ENCODE data around the gene BABAM1. TPM values are rescaled to one million over a fixed set of nuclear protein-coding genes. Genes with fewer than 3 reads are reported as not detected.
A peak's percentile ranks its signal among the peaks of the same experiment; 100 is the strongest.

The BABAM1 gene
- total and polyA plus RNA-seq, 7 donors: 71.4 to 101 (median 90.0) TPM

GRCh38 chr19:17260842-17261325 is 6.4 kb upstream of the BABAM1 start:
- Histone ChIP-seq H3K27me3 (no peaks in the 10 kb centered on the region), H3K27ac (no peak overlapping the region), H3K36me3 (no peaks in the 10 kb centered on the region), H3K4me1 (no peaks in the 10 kb centered on the region), H3K9me3 (peaks cover 0 to 5% (median 0%) of the 10 kb centered on the region in 4 donors), H3K4me3 (no peak overlapping the region)
- TF ChIP-seq POLR2AphosphoS5 (IDR thresholded peaks at IDR 0.05): peak in 1 of 4 donors; percentile 10
- no peak for TF ChIP-seq POLR2A (IDR thresholded peaks at IDR 0.05)
- TF ChIP-seq CTCF (IDR thresholded peaks at IDR 0.05): peak; percentile 79 to 87 (median 80)
- peak; percentile 89 for DNase-seq
- intact Hi-C loops (cut with DNase I): no loop called here
- 8 to 23% methylated on average over 15 of the region's 15 CpGs for WGBS, 2 donors

- TF ChIP-seq EP300 (IDR thresholded peaks at IDR 0.05) (no peak), POLR2AphosphoS5 (IDR thresholded peaks at IDR 0.05) (no peak), POLR2A (IDR thresholded peaks at IDR 0.05) (no peak), CTCF (IDR thresholded peaks at IDR 0.05) (no peak)
Observed at GRCh38 chr19:17262557-17262956, 4.7 kb upstream of the BABAM1 start.

DNA sequence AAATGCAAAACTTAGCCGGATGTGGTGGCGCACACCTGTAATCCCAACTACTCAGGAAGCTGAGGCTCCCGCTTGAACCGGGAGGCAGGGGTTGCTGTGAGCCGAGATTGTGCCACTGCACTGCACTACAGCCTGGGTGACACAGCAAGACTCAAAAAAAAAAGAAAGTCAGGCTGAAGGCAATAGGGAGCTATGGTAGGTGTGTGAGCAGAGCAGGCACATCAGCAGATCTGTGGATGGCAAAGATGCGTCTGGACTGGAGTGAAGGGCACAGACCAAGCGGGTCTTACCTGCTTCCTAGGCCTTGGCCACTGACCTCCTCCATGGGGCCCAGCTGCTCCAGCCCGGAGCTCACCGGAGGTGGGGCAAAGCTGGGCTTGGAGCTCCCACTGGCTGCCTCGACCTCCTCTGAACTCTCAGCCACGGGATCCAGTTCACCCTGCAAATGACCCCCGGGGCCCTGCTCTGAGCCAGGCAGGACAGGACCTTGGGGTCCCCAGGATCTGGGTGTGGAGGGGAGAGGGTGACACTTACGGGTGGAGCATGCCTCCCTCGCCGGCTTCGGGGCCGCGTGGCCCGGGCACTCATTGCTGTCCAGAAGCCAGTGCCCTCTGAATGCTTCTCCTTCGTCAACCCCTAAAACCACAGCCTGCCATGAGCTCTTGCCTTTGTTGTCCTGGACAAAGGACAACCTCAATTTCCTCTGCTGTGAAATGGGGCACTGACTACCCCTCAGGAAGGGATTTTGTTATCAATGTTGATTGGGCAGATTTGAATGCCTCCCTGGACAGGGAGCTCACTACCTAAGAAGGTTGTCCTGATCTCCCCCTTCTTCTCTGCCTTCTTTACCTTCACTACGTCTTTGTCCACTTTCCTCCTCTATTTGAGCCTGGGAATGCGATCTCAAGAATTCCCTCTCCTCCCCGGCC is 3.3 kb upstream of the BABAM1 start:
- 84 to 87% methylated on average over 23 of the region's 23 CpGs for WGBS, 2 donors
- Histone ChIP-seq H3K4me3 (peak overlapping the region in 3 of 4 donors; percentile 12 to 25 (median 24)), H3K36me3 (peaks cover 0 to 5% (median 2%) of the 10 kb centered on the region in 4 donors), H3K27me3 (no peaks in the 10 kb centered on the region), H3K9me3 (peaks cover 0 to 5% (median 0%) of the 10 kb centered on the region in 4 donors), H3K4me1 (peaks cover 0 to 13% (median 11%) of the 10 kb centered on the region in 4 donors), H3K27ac (peak overlapping the region in 1 of 4 donors; percentile 60)
- TF ChIP-seq CTCF (IDR thresholded peaks at IDR 0.05) (no peak), EP300 (IDR thresholded peaks at IDR 0.05) (no peak), POLR2A (IDR thresholded peaks at IDR 0.05) (no peak), POLR2AphosphoS5 (IDR thresholded peaks at IDR 0.05) (no peak)
- intact Hi-C loops (cut with DNase I): no loop called here
- DNase-seq: no peak

More at GRCh38 chr19:17262557-17262956, 4.7 kb upstream of the BABAM1 start:
- H3K9me3 ChIP-seq: peaks cover 0 to 5% (median 0%) of the 10 kb centered on the region in 4 donors
- no peaks in the 10 kb centered on the region for H3K27me3 ChIP-seq
- intact Hi-C loops (cut with DNase I): no loop called here
- no peak overlapping the region for H3K4me3 ChIP-seq
- H3K4me1 ChIP-seq: peaks cover 0 to 1% (median 0%) of the 10 kb centered on the region in 4 donors
- no peak overlapping the region for H3K27ac ChIP-seq
- H3K36me3 ChIP-seq: no peaks in the 10 kb centered on the region
- DNase-seq: no peak
- WGBS, 2 donors: 84 to 91% methylated on average over 16 of the region's 16 CpGs

- Histone ChIP-seq H3K27me3 (no peaks in the 10 kb centered on the region), H3K9me3 (peaks cover 0 to 3% (median 0%) of the 10 kb centered on the region in 4 donors), H3K4me1 (peaks cover 0 to 13% (median 11%) of the 10 kb centered on the region in 4 donors), H3K27ac (peak within 1 kb of the TSS in 2 of 4 donors; percentile 9 to 60), H3K4me3 (peak within 1 kb of the TSS in 3 of 4 donors; percentile 12 to 25 (median 24)), H3K36me3 (peaks cover 0 to 11% (median 2%) of the 10 kb centered on the region in 4 donors)
- TF ChIP-seq POLR2AphosphoS5 (IDR thresholded peaks at IDR 0.05): peak in 3 of 4 donors; percentile 30 to 44 (median 40)
- TF ChIP-seq CTCF (IDR thresholded peaks at IDR 0.05): no peak
- intact Hi-C loops (cut with DNase I): no loop called here
- 39 to 55% methylated on average over 5 of the region's 5 CpGs for WGBS, 2 donors
- DNase-seq: no peak
Observed at GRCh38 chr19:17264641-17264979, 2.6 kb upstream of the BABAM1 start, which contains the start of gene USHBP1. Gene USHBP1 (minus strand): TSS chr19:17264745. CDS start chr19:17264299, 446 bp downstream.
